A549 (cell line): ENCODE results near the gene KIF16B. TPM values are rescaled to one million over a fixed set of nuclear protein-coding genes. Genes with fewer than 3 reads are reported as not detected.
A peak's percentile ranks its signal among the peaks of the same experiment; 100 is the strongest.

Experiments used
- ATAC-seq, 2 experiments: fragments of 200-7000 bp in 1 of 2; fragments of >200 bp in 1 of 2; cut with Nextera tagmentation in 1 of 2; cut with Tn5 transposase in 1 of 2; 3 replicates each; pipeline versions ENCODE4 v1.8.0 to v1.9.1; 2018 to 2020; ENCODE audit warnings: mild to moderate bottlenecking in 1 of 2, moderate library complexity in 1 of 2
- CTCF ChIA-PET: fragments of 300-600 bp; sonication (Branson Sonifier 250); formaldehyde crosslinking; extraction: SDS; loops from one replicate; lab custom pipeline; 2021; ENCODE audit warnings: antibody characterized with exemption, inconsistent platforms; lab: Yijun Ruan, JAX
- POLR2A ChIA-PET: fragments of 350-600 bp; formaldehyde crosslinking; extraction: SDS; loops from one replicate; lab custom pipeline; 2021; ENCODE audit warnings: antibody characterized with exemption, inconsistent platforms; lab: Yijun Ruan, JAX
- DNase-seq, 2 experiments: peaks; one replicate each; pipeline versions ENCODE4 v3.0.0 to v3.0.0-alpha.2; 2011 to 2016; ENCODE audit warnings: low read depth in 1 of 2, low spot score in 1 of 2
- FAIRE-seq: peaks from 2 replicates; lab custom pipeline; 2011; peaks lifted over from hg19 to GRCh38; lab: Jason Lieb, UNC
- H3K27ac ChIP-seq, 2 experiments: fragments of >200 bp; sonication (Bioruptor Twin); formaldehyde crosslinking; 3 replicates each; pipeline ENCODE4 v1.5.1; 2016 to 2017
- H3K4me1 ChIP-seq: fragments of >200 bp; sonication (Bioruptor Twin); formaldehyde crosslinking; 3 replicates; pipeline ENCODE4 v1.6.1; 2016
- H3K4me2 ChIP-seq: fragments of >200 bp; sonication (Bioruptor Twin); formaldehyde crosslinking; 3 replicates; pipeline ENCODE4 v1.6.1; 2016
- H3K4me3 ChIP-seq: fragments of >200 bp; sonication (Bioruptor Twin); formaldehyde crosslinking; 3 replicates; pipeline ENCODE4 v1.5.1; 2016
- H3K9me3 ChIP-seq: fragments of >200 bp; sonication (Bioruptor Twin); formaldehyde crosslinking; 3 replicates; pipeline ENCODE4 v1.6.1; 2016
- CEBPB ChIP-seq, 2 experiments: fragments of >200 bp in 1 of 2; sonication (Bioruptor Twin) in 1 of 2; formaldehyde crosslinking in 1 of 2; IDR thresholded peaks; 2 replicates each; pipeline ENCODE4 v1.6.1; 2012 to 2016
- CHD4 ChIP-seq: fragments of 200-600 bp; sonication (generic); IDR thresholded peaks from 2 replicates; pipeline ENCODE4 v1.6.1; 2016; ENCODE audit warnings: antibody characterized with exemption, mild to moderate bottlenecking, borderline replicate concordance
- CTCF ChIP-seq: fragments of >200 bp; sonication (Bioruptor Twin); formaldehyde crosslinking; IDR thresholded peaks from 3 replicates; pipeline ENCODE4 v1.5.1; 2016
- ELK1 ChIP-seq: fragments of 150-350 bp; IDR thresholded peaks from 2 replicates; pipeline ENCODE4 v1.6.1; 2014; ENCODE audit warnings: low read depth, mild to moderate bottlenecking, low read length
- ESRRA ChIP-seq: fragments of 150-350 bp; IDR thresholded peaks from 2 replicates; pipeline ENCODE4 v1.6.1; 2014; ENCODE audit warnings: mild to moderate bottlenecking, low read length, borderline replicate concordance
- FOXS1 ChIP-seq: fragments of 250-450 bp; sonication (Bioruptor Pico); IDR thresholded peaks from 2 replicates; pipeline ENCODE4 v1.5.0; 2020; ENCODE audit warnings: mild to moderate bottlenecking, moderate library complexity
- HES2 ChIP-seq: fragments of >200 bp; sonication (Bioruptor Twin); formaldehyde crosslinking; IDR thresholded peaks from 2 replicates; pipeline ENCODE4 v1.6.1; 2016
- HMGXB4 ChIP-seq: fragments of 250-450 bp; sonication (Bioruptor Pico); IDR thresholded peaks from 2 replicates; pipeline ENCODE4 v1.5.0; 2021; ENCODE audit warnings: mild to moderate bottlenecking, moderate library complexity, borderline replicate concordance
- HOXB13 ChIP-seq: fragments of 250-450 bp; sonication (Bioruptor Pico); IDR thresholded peaks from 2 replicates; pipeline ENCODE4 v1.5.0; 2020; ENCODE audit warnings: low read depth, mild to moderate bottlenecking, moderate library complexity
- JUN ChIP-seq, 2 experiments: fragments of >200 bp; sonication (Bioruptor Twin); formaldehyde crosslinking; IDR thresholded peaks; 2 replicates in 1 of 2; 3 replicates in 1 of 2; pipeline ENCODE4 v1.6.1; 2016 to 2017
- JUNB ChIP-seq: fragments of >200 bp; sonication (Bioruptor Twin); formaldehyde crosslinking; IDR thresholded peaks from 2 replicates; pipeline ENCODE4 v1.6.1; 2016
- KDM5A ChIP-seq: fragments of 200-600 bp; sonication (generic); IDR thresholded peaks from 2 replicates; pipeline ENCODE4 v1.6.1; 2016; ENCODE audit warnings: antibody characterized with exemption, mild to moderate bottlenecking
- MAFK ChIP-seq: fragments of 450-650 bp; IDR thresholded peaks from 2 replicates; pipeline ENCODE4 v1.6.1; 2014; ENCODE audit not compliant: partially characterized antibody
- MYC ChIP-seq: IDR thresholded peaks from 2 replicates; pipeline ENCODE4 v1.6.1; 2012; ENCODE audit warnings: mild to moderate bottlenecking, inconsistent platforms, low read length, improper control_type of control experiment, borderline replicate concordance
- PHF8 ChIP-seq: fragments of 200-600 bp; sonication (generic); IDR thresholded peaks from 2 replicates; pipeline ENCODE4 v1.6.1; 2016; ENCODE audit warnings: low read depth, mild to moderate bottlenecking, antibody characterized with exemption, moderate library complexity, borderline replicate concordance
- RAD21 ChIP-seq, 2 experiments: fragments of >200 bp in 1 of 2; sonication (Bioruptor Twin) in 1 of 2; formaldehyde crosslinking in 1 of 2; IDR thresholded peaks in 1 of 2; conservative IDR thresholded peaks in 1 of 2; 2 replicates in 1 of 2; 3 replicates in 1 of 2; pipeline ENCODE4 v1.6.1; 2012 to 2018; ENCODE audit warnings: inconsistent platforms in 1 of 2
- RARB ChIP-seq: fragments of 250-450 bp; sonication (Bioruptor Pico); IDR thresholded peaks from 2 replicates; pipeline ENCODE4 v1.8.0; 2021; ENCODE audit warnings: mild to moderate bottlenecking, moderate library complexity
- RCOR1 ChIP-seq: fragments of 150-350 bp; IDR thresholded peaks from 2 replicates; pipeline ENCODE4 v1.6.1; 2014; ENCODE audit warnings: antibody characterized with exemption, low read length, low read depth
- SMC3 ChIP-seq: fragments of >200 bp; sonication (Bioruptor Twin); formaldehyde crosslinking; IDR thresholded peaks from 3 replicates; pipeline ENCODE4 v1.6.1; 2018; ENCODE audit warnings: inconsistent platforms
- ZC3H11A ChIP-seq: fragments of 450-650 bp; IDR thresholded peaks from 2 replicates; pipeline ENCODE4 v1.6.1; 2014; ENCODE audit warnings: antibody characterized with exemption, mild to moderate bottlenecking
- WGBS: methylation state at CpG from one replicate; pipeline ENCODE4 v1.1.6; 2017; ENCODE audit errors: missing lambda C conversion rate; 5-methylcytosine and 5-hydroxymethylcytosine counted together
- polyA plus RNA-seq, 4 experiments: library from polyadenylated mRNA; depleted of rRNA in 3 of 4; stranded (reverse); fragments of >200 nt; fragmentation: RNase III in 1 of 4; extraction: RNeasy Plus Mini Kit Qiagen cat#74134 plus additional on column Dnase treatment in 1 of 4; gene quantifications; 2 replicates in 3 of 4; 3 replicates in 1 of 4; pipeline ENCODE4 v1.2.3, GENCODE V29; 2011 to 2017

KIF16B gene
- polyA plus RNA-seq, 2 of the 4 experiments (the other 2 are of a cell fraction): 14.1 to 23.3 TPM

GRCh38 chr20:16517946-16518783, 55.1 kb downstream of the KIF16B start:
- Histone ChIP-seq H3K27ac (no peak overlapping the region), H3K4me3 (no peak overlapping the region), H3K4me1 (no peaks in the 10 kb centered on the region), H3K4me2 (no peak overlapping the region), H3K9me3 (no peaks in the 10 kb centered on the region)
- DNase-seq: peak; percentile 69 to 89
- 75% methylated on average over 14 of the region's 14 CpGs for WGBS
- peak; percentile 94 for FAIRE-seq
- CTCF ChIA-PET: interaction anchor here (0.6 to 4.9 kb wide), 27 partner anchors 8 to 247 kb away, joined by 3 to 49 read pairs (median 4); partner anchors contain the start of gene KIF16B
- ATAC-seq: peak; percentile 97 to 99
- no peak for TF ChIP-seq ZC3H11A
- peak; percentile 89 to 90 for TF ChIP-seq RAD21 (conservative IDR thresholded peaks at IDR 0.05 in 1 of 2, IDR thresholded peaks at IDR 0.05 in 1 of 2)
- peak; percentile 86 for TF ChIP-seq CTCF
- TF ChIP-seq SMC3: peak; percentile 93
- POLR2A ChIA-PET: interaction anchor here (0.7 kb wide), 1 partner anchor 10 kb away, joined by 3 read pairs; no protein-coding TSS in a partner anchor

- FAIRE-seq (no peak), DNase-seq (no peak)
Measured at GRCh38 chr20:16516794-16517193, 56.5 kb downstream of the KIF16B start.

More at GRCh38 chr20:16516794-16517193, 56.5 kb downstream of the KIF16B start:
- Histone ChIP-seq H3K4me3 (no peak overlapping the region), H3K9me3 (no peaks in the 10 kb centered on the region)
- ATAC-seq: no peak
- ChIA-PET POLR2A (no interaction called here), CTCF (interaction anchor here (0.9 to 4.9 kb wide), 13 partner anchors 9 to 249 kb away, joined by 3 to 49 read pairs (median 4); no protein-coding TSS in a partner anchor)
- no peak for TF ChIP-seq PHF8
- TF ChIP-seq MYC: no peak
- TF ChIP-seq MAFK: no peak
- no peak for TF ChIP-seq JUNB
- TF ChIP-seq CHD4: no peak
- TF ChIP-seq HMGXB4 (CRISPR knock-in tag): no peak
- TF ChIP-seq HOXB13: no peak
- TF ChIP-seq RCOR1: no peak
- TF ChIP-seq JUN (IDR thresholded peaks at IDR 0.05): no peak
- TF ChIP-seq HES2: no peak
- no peak for TF ChIP-seq FOXS1 (CRISPR knock-in tag)
- no peak for TF ChIP-seq ELK1
- TF ChIP-seq CEBPB (IDR thresholded peaks at IDR 0.05): no peak
- no peak for TF ChIP-seq RARB
- no peak for TF ChIP-seq KDM5A
- TF ChIP-seq ESRRA: no peak
- TF ChIP-seq, all 56 proteins: peak for 0
- no peak overlapping the region for H3K27ac ChIP-seq
- no peak overlapping the region for H3K4me2 ChIP-seq
- 71% methylated on average over 1 of the region's 1 CpG for WGBS
- no peaks in the 10 kb centered on the region for H3K4me1 ChIP-seq
